T-helper 1 cell treated with Interleukin-12 subunit alpha and Interleukin-12 subunit beta and Interleukin-4 antibody, amounts not matched to agents 30 ng/mL and 1 ng/mL, for 36 hours (primary cell): ENCODE results near the gene PDGFA. TPM values are rescaled to one million over a fixed set of nuclear protein-coding genes. Genes with fewer than 3 reads are reported as not detected.

Source experiments
- intact Hi-C: fragments of 100-400 bp; cut with micrococcal nuclease; formaldehyde crosslinking; loops from one replicate; pipeline ENCODE4 v1.15.1; 2024
- total RNA-seq: library from RNA; stranded (reverse); gene quantifications from 2 replicates; pipeline ENCODE4 v1.2.3, GENCODE V29; 2022

PDGFA gene
- total RNA-seq, 1 donor from 2014 or later, result 3.3 TPM

- intact Hi-C loops, result loop anchor here (5.0 kb wide), 2 partner anchors 63 to 353 kb away; no protein-coding TSS in a partner anchor
Measured at GRCh38 chr7:518630-519483, 789 bp downstream of the PDGFA start.

DNA sequence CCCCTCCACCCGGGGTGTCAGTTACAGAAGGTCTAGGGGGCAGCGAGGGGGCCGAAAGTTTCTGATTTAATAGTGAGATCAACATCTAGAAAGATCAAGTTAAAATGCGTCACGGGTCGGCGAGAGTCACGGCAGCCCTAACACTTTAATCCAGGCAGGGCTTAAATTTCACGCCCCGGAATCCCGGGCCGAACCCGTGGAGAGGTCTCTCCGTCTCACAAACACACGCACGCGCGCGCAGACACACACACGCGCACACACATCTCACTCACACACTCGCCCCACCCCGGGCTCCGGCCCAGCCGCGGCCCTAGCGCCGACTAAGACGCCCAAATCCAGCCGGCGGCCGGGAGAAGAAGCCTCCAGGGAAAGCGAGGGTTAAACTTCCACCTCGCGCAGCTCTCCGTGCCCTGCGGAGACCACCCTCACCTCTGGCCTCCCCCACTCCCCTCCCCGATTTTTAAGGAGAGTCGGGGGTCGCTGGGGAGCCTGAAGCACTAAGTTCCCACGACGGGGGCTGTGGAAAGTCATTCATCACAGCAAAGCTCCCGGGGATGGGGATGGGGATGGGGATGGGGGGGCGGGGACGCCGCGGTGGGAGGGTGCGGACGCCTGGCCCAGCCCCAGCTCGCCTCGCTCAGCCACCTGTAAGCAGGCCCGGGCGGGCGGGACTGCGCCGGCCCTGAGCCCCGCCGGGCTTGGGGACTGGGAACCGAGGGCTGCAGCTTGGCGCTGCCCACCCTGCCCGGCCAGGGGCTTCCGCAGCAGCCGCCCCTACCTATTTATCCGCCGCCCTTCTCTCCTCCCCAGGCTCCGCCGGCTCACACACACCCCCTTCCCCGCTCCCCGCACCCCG, 1.6 kb downstream of the PDGFA start:
- intact Hi-C loops, result loop anchor here (2.0 to 5.0 kb wide), 3 partner anchors 64 to 354 kb away; no protein-coding TSS in a partner anchor

DNA sequence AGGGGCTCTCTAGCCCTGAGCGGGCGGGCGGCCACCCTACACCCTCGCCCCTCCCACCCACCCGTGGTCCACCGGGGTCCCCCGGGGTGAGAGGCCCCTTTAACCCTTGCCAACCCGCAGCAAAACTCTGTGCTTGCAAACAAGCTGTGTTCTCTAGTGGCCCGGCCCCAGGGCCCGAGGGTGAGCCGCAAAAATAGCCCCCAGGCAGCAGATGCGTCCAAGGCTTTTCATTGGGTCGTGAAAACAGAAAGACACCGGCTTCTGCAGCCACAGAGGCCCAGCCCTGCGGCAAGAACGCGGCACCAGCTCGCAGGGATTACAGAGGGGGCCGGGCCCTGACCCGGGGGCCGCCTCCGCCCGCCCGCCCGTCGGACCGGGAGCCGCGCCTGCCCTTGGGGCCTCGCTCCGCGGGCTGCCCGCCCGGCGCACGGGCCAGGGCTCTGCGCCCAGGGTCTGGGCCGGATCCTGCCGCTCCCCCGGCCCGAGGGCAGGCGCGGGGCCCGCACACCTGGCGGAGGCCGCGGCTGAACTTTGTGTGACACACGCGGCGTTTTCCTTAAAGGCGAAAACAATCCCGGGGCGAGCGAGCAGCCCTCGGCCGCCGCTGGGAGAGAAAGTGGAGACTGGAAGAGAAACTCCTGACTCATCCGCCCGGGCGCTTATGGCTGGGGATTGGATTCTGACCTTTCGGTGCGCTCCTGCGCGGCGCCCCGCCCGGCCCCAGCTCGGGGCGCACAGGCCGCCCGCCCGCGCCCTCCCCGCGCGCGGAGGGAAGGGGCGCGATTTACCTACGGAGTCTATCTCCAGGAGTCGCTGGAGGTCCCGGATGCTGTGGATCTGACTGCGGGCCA, 2.8 kb downstream of the PDGFA start:
- intact Hi-C loops, result loop anchor here (2.0 to 5.0 kb wide), 3 partner anchors 65 to 355 kb away; no protein-coding TSS in a partner anchor

- intact Hi-C loops, result loop anchor here (2.0 to 5.0 kb wide), 3 partner anchors 66 to 356 kb away; no protein-coding TSS in a partner anchor
Measured at GRCh38 chr7:516216-516605, 3.4 kb downstream of the PDGFA start.

- intact Hi-C loops, result loop anchor here (2.0 to 5.0 kb wide), 3 partner anchors 67 to 357 kb away; no protein-coding TSS in a partner anchor
Measured at GRCh38 chr7:515628-516027, 4.0 kb downstream of the PDGFA start.

DNA sequence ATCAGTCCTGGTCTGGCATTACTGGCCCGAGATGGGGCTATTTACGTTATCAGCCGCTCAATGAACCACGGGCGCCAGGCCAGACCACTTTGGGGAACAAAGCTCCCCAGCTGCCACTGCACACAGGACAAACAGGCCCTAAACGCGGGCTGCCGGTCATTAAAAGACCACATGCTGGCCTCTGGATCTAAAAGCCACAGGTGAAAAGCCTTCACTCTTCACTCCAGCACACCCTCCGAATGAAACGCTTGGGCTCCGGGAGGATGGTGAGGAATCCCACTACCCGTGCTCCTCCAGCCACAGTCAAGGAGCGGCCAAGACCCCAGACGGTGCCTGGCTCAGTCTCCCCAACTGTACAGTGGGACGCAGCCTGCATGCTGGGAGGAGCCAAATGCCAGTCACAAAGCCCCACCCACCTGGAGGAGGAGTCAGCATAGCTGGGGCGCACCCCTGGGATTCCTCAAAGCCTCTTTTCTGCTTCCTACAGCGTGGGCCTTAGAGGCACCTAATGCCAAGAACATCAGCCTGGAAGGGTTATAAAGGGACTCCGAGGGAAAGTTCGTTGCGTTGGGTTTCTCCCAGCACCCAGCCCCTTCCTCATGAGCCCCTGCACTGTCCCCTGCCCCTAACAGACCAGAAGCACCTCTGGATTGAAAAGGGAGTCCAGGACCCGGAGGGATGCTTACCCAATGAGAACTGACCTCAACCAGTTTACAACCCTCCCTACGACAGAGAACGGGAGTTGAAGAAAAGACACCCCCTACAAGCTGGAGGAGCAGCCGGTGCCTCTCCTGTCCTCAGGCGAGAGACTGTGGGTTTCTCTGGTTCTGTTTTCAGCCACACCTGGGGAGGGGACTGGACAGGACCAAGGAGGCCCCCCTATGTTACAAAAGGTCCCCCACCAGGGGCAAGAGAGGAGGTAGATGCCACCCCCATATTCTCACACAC, 4.7 kb downstream of the PDGFA start:
- intact Hi-C loops, result loop anchor here (5.0 kb wide), 2 partner anchors 67 to 357 kb away; no protein-coding TSS in a partner anchor

DNA sequence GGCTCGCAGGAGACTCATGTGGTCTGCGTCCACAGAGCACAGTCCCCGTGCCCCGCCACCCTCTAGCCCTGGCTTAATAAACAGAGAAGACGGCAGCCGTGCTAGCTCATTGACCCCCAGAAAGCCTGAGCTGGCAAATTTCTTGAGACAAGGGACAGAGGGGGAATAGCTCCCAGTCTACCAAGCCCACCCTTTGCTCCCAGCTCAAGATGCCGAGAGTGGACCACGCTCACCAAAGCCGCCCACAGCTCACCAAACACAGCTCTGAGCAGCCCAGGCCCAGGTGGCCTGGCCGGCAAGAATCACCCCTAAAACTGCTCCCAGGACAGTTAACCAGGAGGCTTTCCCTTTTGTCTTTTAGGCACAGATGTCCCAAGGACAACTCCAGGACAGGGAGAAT, 5.4 kb downstream of the PDGFA start:
- intact Hi-C loops, result no loop called here

- intact Hi-C loops, result no loop called here
Measured at GRCh38 chr7:513521-514166, 6.0 kb downstream of the PDGFA start.

DNA sequence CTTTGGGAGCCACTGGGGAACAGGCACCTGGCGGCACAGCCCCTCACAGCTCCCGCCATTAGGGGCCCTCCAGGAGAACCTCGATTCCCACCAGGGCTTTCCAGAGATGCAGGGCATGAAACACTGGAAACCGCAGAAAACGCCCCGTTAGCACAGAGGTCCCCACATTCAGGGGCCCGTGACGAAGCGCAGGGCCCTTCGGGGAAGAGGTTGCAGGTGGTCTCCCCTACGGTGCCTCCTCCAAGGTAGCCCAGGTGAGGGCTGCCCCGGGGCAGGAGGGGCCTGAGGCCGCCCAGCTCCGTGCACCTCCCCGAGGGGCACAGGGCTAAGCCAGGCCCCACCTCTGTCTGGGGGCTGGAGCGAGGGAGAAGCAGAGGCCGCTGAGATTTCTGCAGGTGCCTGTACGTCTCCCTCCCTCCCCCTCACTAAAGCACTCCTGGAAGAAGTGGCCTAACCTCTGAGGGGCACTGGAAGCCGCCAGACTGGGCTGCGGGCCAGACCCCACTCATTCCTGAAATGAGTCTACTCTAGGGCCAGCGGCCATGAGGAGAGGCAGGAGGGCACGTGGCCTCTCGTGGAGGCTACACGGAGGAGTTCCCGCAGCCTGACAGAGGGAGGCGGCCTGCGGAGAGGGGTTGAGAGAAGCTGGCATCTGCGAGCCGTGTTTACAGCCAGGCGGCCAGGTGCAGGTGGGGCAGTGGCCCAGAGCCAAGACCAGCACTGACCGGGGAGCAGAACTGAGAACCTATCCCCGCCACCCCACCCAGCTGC, 6.9 kb downstream of the PDGFA start:
- intact Hi-C loops, result no loop called here

DNA sequence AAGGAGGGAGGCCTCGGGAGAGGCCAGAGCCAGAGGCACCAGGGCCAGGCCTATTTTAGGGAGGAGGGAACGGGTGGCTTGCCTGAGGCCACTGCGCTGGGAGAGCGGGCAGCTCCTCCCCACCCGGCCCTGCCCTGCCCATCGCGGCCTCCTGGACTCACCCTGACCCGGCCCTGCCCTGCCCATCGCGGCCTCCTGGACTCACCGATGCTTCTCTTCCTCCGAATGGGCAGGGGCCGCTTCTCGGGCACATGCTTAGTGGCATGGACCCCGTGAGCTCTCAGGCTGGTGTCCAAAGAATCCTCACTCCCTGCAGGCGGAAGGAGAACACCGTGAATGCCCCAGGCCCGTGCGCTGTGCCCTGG, 7.5 kb downstream of the PDGFA start:
- intact Hi-C loops, result no loop called here

- intact Hi-C loops, result no loop called here
Measured at GRCh38 chr7:511476-512145, 8.0 kb downstream of the PDGFA start.

DNA sequence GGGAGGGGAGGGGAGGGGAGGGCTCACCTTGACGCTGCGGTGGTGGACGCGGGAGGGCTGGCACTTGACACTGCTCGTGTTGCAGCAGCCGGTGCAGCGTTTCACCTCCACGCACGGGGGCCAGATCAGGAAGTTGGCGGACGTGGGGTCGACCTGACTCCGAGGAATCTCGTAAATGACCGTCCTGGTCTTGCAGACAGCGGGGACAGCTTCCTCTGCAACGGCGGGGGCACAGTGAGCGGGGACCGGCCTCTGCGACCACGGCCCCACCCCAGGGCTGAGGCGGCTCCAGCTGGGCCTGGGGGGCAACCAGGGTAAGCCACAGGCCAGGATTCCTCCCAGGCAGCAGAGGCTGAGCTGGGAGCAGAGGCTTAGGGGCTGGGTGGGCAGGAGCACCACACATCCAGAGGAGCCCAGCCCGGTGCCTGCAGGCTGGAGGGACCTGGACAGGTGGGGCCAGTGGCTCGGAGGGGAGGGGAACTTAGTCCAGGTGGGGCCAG, 8.8 kb downstream of the PDGFA start:
- intact Hi-C loops, result no loop called here

DNA sequence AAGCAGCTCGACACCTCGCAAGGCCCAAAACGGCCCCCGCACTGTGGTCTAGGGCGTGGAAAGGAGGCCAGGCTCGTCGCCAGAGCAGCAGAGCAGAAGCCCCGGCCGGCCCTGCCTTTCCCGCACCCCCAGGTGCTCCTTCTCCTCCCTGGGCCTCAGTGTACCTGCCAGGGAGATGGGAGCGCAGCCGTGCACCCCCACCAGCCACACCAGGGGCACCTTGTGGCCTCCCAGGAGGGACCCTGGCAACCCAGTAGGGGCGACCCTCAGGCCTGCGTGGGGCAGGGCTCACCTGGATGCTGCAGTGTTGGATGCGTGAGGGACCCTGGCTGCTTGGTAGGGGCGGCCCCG, 9.5 kb downstream of the PDGFA start:
- intact Hi-C loops, result no loop called here

DNA sequence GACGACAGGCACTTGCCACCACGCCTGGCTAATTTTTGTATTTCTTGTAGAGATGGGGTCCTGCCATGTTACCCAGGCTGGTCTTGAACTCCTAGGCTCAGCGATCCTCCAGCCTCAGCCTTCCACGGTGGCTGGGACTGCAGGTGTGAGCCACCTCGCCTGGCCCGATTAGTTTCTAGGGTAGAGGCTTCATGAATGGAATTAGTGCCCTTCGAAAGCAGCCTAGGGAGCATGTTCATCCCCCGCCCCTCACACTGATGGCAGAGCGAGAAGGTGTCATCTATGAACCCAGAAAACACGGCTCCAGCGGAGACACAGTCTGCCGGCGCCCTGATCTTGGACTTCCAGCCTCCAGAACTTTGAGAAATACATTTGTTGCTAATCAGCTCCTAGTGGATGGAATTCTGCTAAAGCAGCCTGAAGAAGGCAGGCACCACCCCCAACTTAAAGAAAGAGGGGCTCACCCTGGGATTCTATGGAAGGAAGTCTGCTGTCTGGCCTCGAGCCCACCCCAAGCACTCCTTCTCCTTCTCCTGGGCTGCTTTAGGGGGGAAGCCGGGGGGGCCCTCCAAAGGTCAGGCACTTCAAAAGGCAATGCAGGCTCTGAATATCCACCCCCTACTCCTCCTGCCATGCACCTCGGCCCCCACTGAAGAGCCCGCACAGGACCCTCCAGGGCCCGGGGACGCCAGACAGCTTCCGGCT, 10.1 kb downstream of the PDGFA start:
- intact Hi-C loops, result no loop called here

DNA sequence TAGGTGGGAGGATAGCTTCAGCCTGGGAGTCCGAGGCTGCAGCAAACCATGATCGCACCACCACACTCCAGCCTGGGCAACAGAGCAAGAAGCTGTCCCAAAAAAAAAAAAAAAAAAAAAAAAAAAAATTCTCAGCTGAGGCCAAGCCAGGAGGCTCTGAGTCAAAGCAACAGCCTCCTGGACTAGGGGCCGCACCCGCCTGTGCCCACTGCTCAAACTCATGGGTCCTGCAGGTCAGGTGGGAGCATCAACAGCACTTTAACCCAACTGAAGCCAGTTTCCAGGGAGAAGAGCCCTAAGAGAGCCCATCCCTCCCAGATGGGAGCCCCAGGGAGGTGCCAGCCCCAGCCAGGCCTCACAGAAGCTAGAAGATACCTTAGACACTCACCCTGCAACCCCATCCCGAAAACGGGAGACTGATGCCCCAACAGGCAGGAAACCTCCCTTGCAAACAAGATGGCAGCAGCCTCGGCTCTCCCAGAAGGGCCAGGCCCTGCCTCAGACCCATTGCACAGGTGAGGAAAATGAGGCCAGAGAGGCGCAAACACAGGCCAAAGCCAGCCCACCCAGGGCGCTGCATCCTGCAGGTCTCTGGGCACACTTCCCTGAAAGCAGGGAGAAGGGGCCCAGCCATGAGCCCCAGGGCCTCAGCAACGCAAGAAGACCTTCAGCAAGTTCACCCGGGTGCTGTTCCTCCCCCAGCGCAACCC, 11.0 kb downstream of the PDGFA start:
- intact Hi-C loops, result no loop called here

- intact Hi-C loops, result no loop called here
Measured at GRCh38 chr7:507623-508300, 11.9 kb downstream of the PDGFA start.
